GM06990 (cell line): ENCODE measurements around the gene SCG5.

ENCODE experiments used
- DNase-seq: peaks from one replicate; pipeline ENCODE4 v3.0.0-alpha.2; 2011; ENCODE audit not compliant: insufficient read length; ENCODE audit errors: extremely low read depth
- H3K27me3 ChIP-seq: replicated peaks from 2 replicates; pipeline ENCODE4 v1.6.0; 2011; ENCODE audit warnings: low read length; ENCODE audit not compliant: control insufficient read depth, insufficient read depth
- H3K36me3 ChIP-seq: 2 replicates; pipeline ENCODE4 v1.5.1; 2011; ENCODE audit warnings: low read length; ENCODE audit not compliant: control insufficient read depth, insufficient read depth
- H3K4me3 ChIP-seq: replicated peaks from 2 replicates; pipeline ENCODE4 v1.5.1; 2011; ENCODE audit warnings: low read depth, mild to moderate bottlenecking, control low read depth, low read length
- CTCF ChIP-seq: IDR thresholded peaks from 2 replicates; pipeline ENCODE4 v1.5.1; 2011; ENCODE audit warnings: low read length, control low read depth, mild to moderate bottlenecking, inconsistent platforms; ENCODE audit not compliant: insufficient read depth, poor library complexity, severe bottlenecking

SCG5 gene

GRCh38 chr15:32636908-32637567 is 4.5 kb upstream of the SCG5 start:
- no peak for TF ChIP-seq CTCF
- DNase-seq, result peak; percentile 29
- Histone ChIP-seq H3K36me3 (peaks cover 2% of the 10 kb centered on the region), H3K4me3 (no peak overlapping the region; the same call in 1 of the 2 replicates), H3K27me3 (no peaks in the 10 kb centered on the region)

DNA sequence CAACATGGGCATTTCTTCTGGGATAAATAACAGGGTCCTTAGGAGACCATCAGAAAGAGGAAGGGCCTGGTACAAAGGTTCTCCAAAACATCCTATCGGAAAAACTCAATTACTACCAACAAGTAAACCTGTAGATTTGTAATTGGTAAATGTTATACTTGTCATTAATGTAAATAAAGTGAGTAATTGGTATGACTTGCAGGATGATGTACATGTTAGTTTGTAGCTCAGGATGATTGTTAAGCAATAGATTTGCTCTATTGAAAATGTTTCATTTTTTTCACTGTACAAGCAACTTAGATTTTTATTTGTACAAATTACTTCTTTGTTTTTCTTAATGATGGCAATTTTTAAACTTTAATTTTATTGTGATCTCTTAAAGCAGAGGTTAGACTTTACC is 3.8 kb upstream of the SCG5 start:
- peaks cover 2% of the 10 kb centered on the region for H3K36me3 ChIP-seq
- H3K27me3 ChIP-seq, result no peaks in the 10 kb centered on the region
- no peak for DNase-seq
- TF ChIP-seq CTCF, result no peak
- no peak overlapping the region for H3K4me3 ChIP-seq

GRCh38 chr15:32642667-32643435 is 1.3 kb downstream of the SCG5 start:
- H3K36me3 ChIP-seq, result peaks cover 2% of the 10 kb centered on the region
- DNase-seq, result no peak
- no peak for TF ChIP-seq CTCF
- no peak overlapping the region for H3K4me3 ChIP-seq
- H3K27me3 ChIP-seq, result no peaks in the 10 kb centered on the region

DNA sequence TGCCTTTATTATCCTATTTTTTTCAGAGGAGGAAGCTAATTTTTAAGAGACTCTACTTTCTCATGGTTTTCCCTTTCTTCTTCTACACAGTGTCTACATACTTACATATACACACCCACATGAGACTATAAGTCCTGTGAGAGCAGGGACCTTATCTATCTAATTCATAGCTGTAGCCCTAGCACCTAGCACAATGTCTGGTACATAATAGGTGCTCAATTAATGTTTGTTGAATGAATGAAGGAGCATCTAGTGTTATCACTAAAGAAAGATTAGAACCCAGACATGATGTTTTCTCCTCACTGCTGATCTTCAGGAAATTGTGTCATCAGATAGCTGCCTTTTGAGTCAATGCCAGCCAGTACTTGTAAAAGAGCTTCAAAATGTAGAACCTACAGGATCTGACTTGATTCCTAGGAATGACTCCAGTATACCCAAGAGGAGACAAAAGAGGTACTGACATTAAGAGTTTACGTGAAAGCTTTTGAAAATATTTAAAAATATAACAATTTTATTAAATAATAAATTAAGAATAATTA is 2.5 kb downstream of the SCG5 start:
- DNase-seq, result no peak
- H3K27me3 ChIP-seq, result no peaks in the 10 kb centered on the region
- peaks cover 2% of the 10 kb centered on the region for H3K36me3 ChIP-seq
- no peak for TF ChIP-seq CTCF
- H3K4me3 ChIP-seq, result no peak overlapping the region

DNA sequence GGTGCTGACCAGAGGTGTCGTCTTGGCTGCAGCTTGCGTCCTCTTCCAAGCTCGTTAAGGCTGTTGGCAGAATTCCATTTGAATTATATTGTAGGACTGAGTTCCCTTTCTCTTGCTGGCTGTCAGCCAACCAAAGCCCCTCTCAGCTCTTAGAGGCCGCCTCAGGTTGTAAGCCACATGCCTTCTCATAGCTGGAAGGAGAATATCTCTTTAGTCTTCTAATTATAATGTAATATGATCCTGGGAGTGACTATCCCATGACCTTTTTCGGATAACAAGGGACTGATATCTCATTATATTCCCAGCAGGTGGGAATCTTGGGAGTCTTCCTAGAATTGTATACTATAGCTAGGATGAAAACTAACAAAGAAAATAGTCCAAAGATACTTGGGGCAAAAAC is 4.8 kb downstream of the SCG5 start:
- peaks cover 2% of the 10 kb centered on the region for H3K36me3 ChIP-seq
- no peak for DNase-seq
- no peaks in the 10 kb centered on the region for H3K27me3 ChIP-seq
- H3K4me3 ChIP-seq, result no peak overlapping the region
- no peak for TF ChIP-seq CTCF
